ENCODE data around the gene RHEBL1. TPM values are rescaled to one million over a fixed set of nuclear protein-coding genes. Genes with fewer than 3 reads are reported as not detected.

RHEBL1 gene
- total and polyA plus RNA-seq, 10 donors, result 2.0 to 6.7 (median 3.1) TPM

- DNase-seq, result peak; percentile 87
- H3K27ac ChIP-seq, result peak overlapping the region in 6 of 8 donors; percentile 52 to 79 (median 61)
- H3K27me3 ChIP-seq (replicated peaks in 1 of 7), result peaks cover 3 to 73% (median 65%) of the 10 kb centered on the region in 7 donors
- H3K4me3 ChIP-seq, result peak overlapping the region; percentile 16 to 69 (median 43)
- H3K9me3 ChIP-seq, result no peaks in the 10 kb centered on the region
- 2 to 4% (median 2%) methylated on average over 29 to 88 of the region's 88 CpGs for WGBS, 5 donors
- H3K36me3 ChIP-seq, result no peaks in the 10 kb centered on the region
- intact Hi-C loops (cut with DNase I; ENCODE audit: low total_unique reads), result loop anchor here (5.0 kb wide), 2 partner anchors 32 to 147 kb away; no protein-coding TSS in a partner anchor
- no peak for TF ChIP-seq POLR2A (IDR thresholded peaks at IDR 0.05)
- TF ChIP-seq, protein P1, sequence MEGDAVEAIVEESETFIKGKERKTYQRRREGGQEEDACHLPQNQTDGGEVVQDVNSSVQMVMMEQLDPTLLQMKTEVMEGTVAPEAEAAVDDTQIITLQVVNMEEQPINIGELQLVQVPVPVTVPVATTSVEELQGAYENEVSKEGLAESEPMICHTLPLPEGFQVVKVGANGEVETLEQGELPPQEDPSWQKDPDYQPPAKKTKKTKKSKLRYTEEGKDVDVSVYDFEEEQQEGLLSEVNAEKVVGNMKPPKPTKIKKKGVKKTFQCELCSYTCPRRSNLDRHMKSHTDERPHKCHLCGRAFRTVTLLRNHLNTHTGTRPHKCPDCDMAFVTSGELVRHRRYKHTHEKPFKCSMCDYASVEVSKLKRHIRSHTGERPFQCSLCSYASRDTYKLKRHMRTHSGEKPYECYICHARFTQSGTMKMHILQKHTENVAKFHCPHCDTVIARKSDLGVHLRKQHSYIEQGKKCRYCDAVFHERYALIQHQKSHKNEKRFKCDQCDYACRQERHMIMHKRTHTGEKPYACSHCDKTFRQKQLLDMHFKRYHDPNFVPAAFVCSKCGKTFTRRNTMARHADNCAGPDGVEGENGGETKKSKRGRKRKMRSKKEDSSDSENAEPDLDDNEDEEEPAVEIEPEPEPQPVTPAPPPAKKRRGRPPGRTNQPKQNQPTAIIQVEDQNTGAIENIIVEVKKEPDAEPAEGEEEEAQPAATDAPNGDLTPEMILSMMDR (IDR thresholded peaks at IDR 0.05 in 8 of 11, conservative IDR thresholded peaks at IDR 0.05 in 3 of 11), result peak in 2 of 11 experiments; percentile 10 to 32
- peak; percentile 34 to 77 (median 63) for TF ChIP-seq POLR2AphosphoS5 (IDR thresholded peaks at IDR 0.05)
- peaks cover 56 to 75% (median 71%) of the 10 kb centered on the region in 6 donors for H3K4me1 ChIP-seq
Measured at GRCh38 chr12:49089821-49090773, 20.3 kb upstream of the RHEBL1 start.

- Histone ChIP-seq H3K9me3 (peaks cover 0 to 4% (median 0%) of the 10 kb centered on the region in 8 donors), H3K36me3 (no peaks in the 10 kb centered on the region), H3K4me3 (no peak overlapping the region), H3K27ac (no peak overlapping the region), H3K27me3 (replicated peaks in 1 of 7) (peaks cover 3 to 62% (median 53%) of the 10 kb centered on the region in 7 donors), H3K4me1 (peaks cover 48 to 63% (median 60%) of the 10 kb centered on the region in 6 donors)
- 61 to 69% (median 63%) methylated on average over 4 to 6 of the region's 6 CpGs for WGBS, 5 donors
- intact Hi-C loops (cut with DNase I; ENCODE audit: low total_unique reads), result loop anchor here (5.0 kb wide), 2 partner anchors 33 to 148 kb away; no protein-coding TSS in a partner anchor
- no peak for DNase-seq
- no peak for TF ChIP-seq POLR2AphosphoS5 (IDR thresholded peaks at IDR 0.05)
Measured at GRCh38 chr12:49088932-49089330, 19.2 kb upstream of the RHEBL1 start.

- peak overlapping the region in 2 of 8 donors; percentile 15 to 51 for H3K4me3 ChIP-seq
- TF ChIP-seq POLR2AphosphoS5 (IDR thresholded peaks at IDR 0.05), result peak; percentile 25 to 51 (median 45)
- TF ChIP-seq POLR2A (IDR thresholded peaks at IDR 0.05), result no peak
- TF ChIP-seq, protein P1 (IDR thresholded peaks at IDR 0.05 in 8 of 11, conservative IDR thresholded peaks at IDR 0.05 in 3 of 11), result peak; percentile 66 to 95 (median 90)
- peak; percentile 89 for DNase-seq
- no peaks in the 10 kb centered on the region for H3K36me3 ChIP-seq
- H3K27ac ChIP-seq, result no peak overlapping the region
- intact Hi-C loops (cut with DNase I; ENCODE audit: low total_unique reads), result loop anchor here (5.0 kb wide), 2 partner anchors 34 to 149 kb away; no protein-coding TSS in a partner anchor
- WGBS, 5 donors, result 1 to 4% (median 1%) methylated on average over 16 to 18 of the region's 18 CpGs
- peaks cover 42 to 57% (median 54%) of the 10 kb centered on the region in 6 donors for H3K4me1 ChIP-seq
- peaks cover 0 to 56% (median 47%) of the 10 kb centered on the region in 7 donors for H3K27me3 ChIP-seq (replicated peaks in 1 of 7)
- H3K9me3 ChIP-seq, result peaks cover 0 to 4% (median 0%) of the 10 kb centered on the region in 8 donors
Measured at GRCh38 chr12:49088150-49088931, 18.6 kb upstream of the RHEBL1 start.

DNA sequence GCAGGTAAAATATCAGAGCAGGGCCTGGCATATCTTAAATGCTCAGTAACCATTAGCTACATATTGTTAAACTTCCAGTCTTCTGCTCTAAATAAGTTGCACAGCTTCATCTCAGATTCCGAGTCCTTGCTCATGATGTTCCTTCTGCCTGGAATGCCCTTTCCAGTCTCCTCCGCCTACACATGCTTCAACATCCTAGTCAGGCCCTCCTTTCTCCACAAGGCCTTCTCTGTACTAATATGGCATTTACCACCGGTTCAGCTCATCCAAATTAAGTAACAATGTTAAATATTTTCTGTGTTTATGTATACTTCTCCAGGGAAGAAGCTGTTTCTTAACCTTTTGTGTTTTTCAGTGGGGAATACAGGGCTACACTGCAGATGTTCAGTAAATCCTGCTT is 16.3 kb upstream of the RHEBL1 start:
- Histone ChIP-seq H3K4me1 (peaks cover 28 to 35% (median 33%) of the 10 kb centered on the region in 6 donors), H3K4me3 (no peak overlapping the region), H3K27me3 (replicated peaks in 1 of 7) (peaks cover 0 to 33% (median 26%) of the 10 kb centered on the region in 7 donors), H3K9me3 (peaks cover 0 to 4% (median 0%) of the 10 kb centered on the region in 8 donors), H3K36me3 (no peaks in the 10 kb centered on the region), H3K27ac (no peak overlapping the region)
- 70 to 91% (median 87%) methylated on average over 3 of the region's 3 CpGs for WGBS, 5 donors
- TF ChIP-seq, protein P1 (IDR thresholded peaks at IDR 0.05 in 8 of 11, conservative IDR thresholded peaks at IDR 0.05 in 3 of 11), result no peak
- no peak for TF ChIP-seq POLR2A (IDR thresholded peaks at IDR 0.05)
- TF ChIP-seq POLR2AphosphoS5 (IDR thresholded peaks at IDR 0.05), result no peak
- intact Hi-C loops (cut with DNase I; ENCODE audit: low total_unique reads), result loop anchor here (5.0 kb wide), 2 partner anchors 36 to 151 kb away; no protein-coding TSS in a partner anchor
- DNase-seq, result no peak
